Nephron progenitor cell (in vitro differentiated cells): ENCODE data around the gene ECE1.
"Not testable (repeated sequence)": the region's sequence is repeated elsewhere in the genome, so short reads cannot be mapped to it uniquely, and the experiment has no call there.

Source experiments
- DNase-seq: peaks from one replicate; pipeline ENCODE4 v3.0.0; 2021
- H3K27ac Mint-ChIP-seq: 2 replicates; pipeline ENCODE4 v1.8.0; 2021; ENCODE audit warnings: mild to moderate bottlenecking, moderate library complexity, mixed read lengths
- H3K27me3 Mint-ChIP-seq: 2 replicates; pipeline ENCODE4 v1.8.0; 2021; ENCODE audit warnings: mild to moderate bottlenecking, low read depth, mixed read lengths; ENCODE audit not compliant: poor library complexity
- H3K36me3 Mint-ChIP-seq: 2 replicates; pipeline ENCODE4 v1.8.0; 2021; ENCODE audit warnings: low read depth, mixed read lengths
- H3K4me1 Mint-ChIP-seq: 2 replicates; pipeline ENCODE4 v1.8.0; 2021; ENCODE audit warnings: mixed read lengths
- H3K4me3 Mint-ChIP-seq: 2 replicates; pipeline ENCODE4 v1.8.0; 2021; ENCODE audit warnings: mild to moderate bottlenecking, moderate library complexity, mixed read lengths
- H3K9me3 Mint-ChIP-seq: 2 replicates; pipeline ENCODE4 v1.8.0; 2021; ENCODE audit warnings: mild to moderate bottlenecking, moderate library complexity, mixed read lengths
- TF ChIP-seq, protein P1 (sequence below): fragments of 200-600 bp; sonication (generic); IDR thresholded peaks from 2 replicates; pipeline ENCODE4 v1.5.0; 2021; ENCODE audit warnings: antibody characterized with exemption

The ECE1 gene

DNA sequence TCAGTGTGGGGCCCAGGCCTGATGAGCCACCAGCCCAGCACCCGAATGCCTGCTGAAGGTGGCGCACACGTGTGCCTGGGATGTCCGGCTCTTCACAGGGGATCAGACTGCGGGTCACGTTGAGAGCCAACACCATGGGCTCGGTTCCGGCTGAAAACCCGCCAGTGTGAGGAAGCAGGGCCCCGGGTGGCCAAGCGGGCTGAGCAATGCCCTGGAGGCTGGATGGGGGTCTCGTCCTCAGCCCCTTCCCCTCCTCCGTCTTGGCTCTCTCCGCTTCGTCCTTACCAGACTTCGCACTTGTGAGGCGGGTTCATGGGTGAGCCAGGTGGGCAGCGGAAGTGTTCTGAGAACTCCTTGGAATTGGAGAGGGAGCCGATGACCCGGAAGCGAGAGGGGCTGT, 70.6 kb downstream of the ECE1 start:
- TF ChIP-seq, protein P1, sequence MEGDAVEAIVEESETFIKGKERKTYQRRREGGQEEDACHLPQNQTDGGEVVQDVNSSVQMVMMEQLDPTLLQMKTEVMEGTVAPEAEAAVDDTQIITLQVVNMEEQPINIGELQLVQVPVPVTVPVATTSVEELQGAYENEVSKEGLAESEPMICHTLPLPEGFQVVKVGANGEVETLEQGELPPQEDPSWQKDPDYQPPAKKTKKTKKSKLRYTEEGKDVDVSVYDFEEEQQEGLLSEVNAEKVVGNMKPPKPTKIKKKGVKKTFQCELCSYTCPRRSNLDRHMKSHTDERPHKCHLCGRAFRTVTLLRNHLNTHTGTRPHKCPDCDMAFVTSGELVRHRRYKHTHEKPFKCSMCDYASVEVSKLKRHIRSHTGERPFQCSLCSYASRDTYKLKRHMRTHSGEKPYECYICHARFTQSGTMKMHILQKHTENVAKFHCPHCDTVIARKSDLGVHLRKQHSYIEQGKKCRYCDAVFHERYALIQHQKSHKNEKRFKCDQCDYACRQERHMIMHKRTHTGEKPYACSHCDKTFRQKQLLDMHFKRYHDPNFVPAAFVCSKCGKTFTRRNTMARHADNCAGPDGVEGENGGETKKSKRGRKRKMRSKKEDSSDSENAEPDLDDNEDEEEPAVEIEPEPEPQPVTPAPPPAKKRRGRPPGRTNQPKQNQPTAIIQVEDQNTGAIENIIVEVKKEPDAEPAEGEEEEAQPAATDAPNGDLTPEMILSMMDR = no peak
- H3K27ac Mint-ChIP-seq = no peak overlapping the region
- no peaks in the 10 kb centered on the region for H3K27me3 Mint-ChIP-seq
- H3K9me3 Mint-ChIP-seq = no peaks in the 10 kb centered on the region
- H3K4me1 Mint-ChIP-seq = no peaks in the 10 kb centered on the region
- H3K36me3 Mint-ChIP-seq = peaks cover 7% of the 10 kb centered on the region
- no peak overlapping the region for H3K4me3 Mint-ChIP-seq
- no peak for DNase-seq

- TF ChIP-seq, protein P1 = peak; percentile 42
- Mint-ChIP-seq H3K27me3 (no peaks in the 10 kb centered on the region), H3K4me1 (no peaks in the 10 kb centered on the region), H3K9me3 (no peaks in the 10 kb centered on the region), H3K27ac (no peak overlapping the region), H3K4me3 (no peak overlapping the region), H3K36me3 (no peaks in the 10 kb centered on the region)
- DNase-seq = peak; percentile 68
Measured at GRCh38 chr1:21217812-21218596, 72.3 kb downstream of the ECE1 start.

DNA sequence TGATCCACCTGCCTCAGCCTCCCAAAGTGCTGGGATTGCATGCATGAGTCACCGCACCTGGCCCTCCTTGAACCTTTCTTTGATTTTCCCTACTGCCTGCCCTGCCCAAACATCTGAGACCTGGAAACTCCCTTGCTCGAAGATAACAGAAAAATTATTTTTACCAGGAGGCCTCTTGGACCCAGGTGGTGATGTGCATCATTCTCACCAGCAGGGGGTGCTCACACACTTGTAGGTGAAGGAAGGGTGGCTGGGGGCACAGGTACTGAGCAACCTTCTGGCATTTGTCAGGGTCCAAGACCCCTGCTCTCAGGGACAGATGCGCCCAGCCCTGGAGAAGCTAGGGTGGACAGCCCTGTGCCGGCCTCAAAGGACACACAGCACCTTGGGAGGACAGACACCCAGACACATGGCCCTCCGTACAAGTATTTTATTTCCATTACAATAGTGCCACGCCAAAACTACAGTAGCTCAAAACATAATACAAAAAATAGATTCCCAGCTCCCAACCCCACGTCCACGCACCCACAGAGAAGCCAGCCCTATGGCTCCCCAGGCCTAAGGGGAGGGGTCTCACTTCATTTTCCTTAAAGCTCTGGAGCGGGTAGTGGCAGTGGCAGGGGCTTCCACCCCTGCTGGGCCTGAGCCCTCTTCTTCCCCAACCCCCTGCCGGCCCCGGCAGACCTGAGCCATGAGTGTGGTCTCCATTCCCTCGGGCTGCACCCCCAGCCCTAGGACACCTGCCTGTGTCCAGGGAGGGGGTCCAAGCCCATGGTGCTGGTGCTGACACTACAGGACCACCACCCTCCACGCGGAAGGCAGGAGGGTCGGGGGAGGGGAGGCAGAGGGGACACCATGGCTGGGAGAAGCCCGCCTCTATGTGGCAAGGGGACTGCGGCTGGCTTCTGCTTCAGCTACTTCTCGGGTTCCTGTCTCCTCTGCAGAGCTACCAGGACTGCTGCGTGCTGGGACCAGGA, 73.1 kb downstream of the ECE1 start:
- peak; percentile 67 for DNase-seq
- Mint-ChIP-seq H3K27me3 (peaks cover 4% of the 10 kb centered on the region), H3K36me3 (no peaks in the 10 kb centered on the region), H3K27ac (no peak overlapping the region), H3K4me1 (no peaks in the 10 kb centered on the region), H3K9me3 (no peaks in the 10 kb centered on the region), H3K4me3 (no peak overlapping the region)
- TF ChIP-seq, protein P1 = peak; percentile 55

DNA sequence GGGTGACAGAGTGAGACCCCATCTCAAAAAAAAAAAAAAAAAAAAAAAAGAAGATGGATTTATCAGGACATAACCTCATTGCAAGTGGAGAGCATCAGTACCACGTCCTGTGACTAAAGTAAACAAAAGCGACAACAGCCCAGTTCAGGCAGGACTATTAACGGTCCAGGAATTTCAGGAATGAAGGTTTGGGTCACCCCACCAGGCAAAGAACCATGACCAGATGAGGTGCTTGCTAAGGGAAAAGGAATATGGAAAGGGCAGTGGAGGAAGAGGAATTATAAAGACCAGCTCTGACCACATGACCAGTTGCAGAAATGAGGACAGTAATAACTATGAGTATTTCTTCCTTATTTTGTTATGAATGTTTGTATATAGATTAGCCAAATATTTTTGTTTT, 78.1 kb downstream of the ECE1 start:
- Mint-ChIP-seq H3K27me3 (peaks cover 9% of the 10 kb centered on the region), H3K27ac (no peak overlapping the region), H3K36me3 (no peaks in the 10 kb centered on the region), H3K9me3 (no peaks in the 10 kb centered on the region), H3K4me1 (no peaks in the 10 kb centered on the region), H3K4me3 (no peak overlapping the region)
- no peak for DNase-seq
- TF ChIP-seq, protein P1 = no peak

- H3K27me3 Mint-ChIP-seq = peaks cover 13% of the 10 kb centered on the region
- not testable (repeated sequence) for H3K4me1 Mint-ChIP-seq, H3K27ac Mint-ChIP-seq, H3K4me3 Mint-ChIP-seq, H3K9me3 Mint-ChIP-seq, DNase-seq, H3K36me3 Mint-ChIP-seq
Measured at GRCh38 chr1:21208137-21208700, 82.0 kb downstream of the ECE1 start.

DNA sequence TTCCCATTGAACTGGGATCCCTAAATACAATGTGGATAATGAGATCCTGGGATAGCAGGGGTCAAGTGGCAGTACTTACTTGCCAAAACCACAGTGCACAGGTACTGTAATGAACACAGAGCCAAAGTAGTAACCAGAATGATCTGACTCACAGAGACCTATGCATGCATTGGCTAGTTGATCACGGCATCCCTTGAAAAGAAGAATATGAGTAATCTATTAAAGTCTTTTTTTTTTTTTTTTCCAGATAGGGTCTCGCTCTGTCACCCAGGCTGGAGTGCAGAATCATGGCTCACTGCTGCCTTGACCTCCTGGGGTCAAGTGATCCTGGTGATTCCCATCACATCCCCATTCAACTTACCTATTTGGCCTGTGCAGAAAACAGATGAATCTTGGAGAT, 84.1 kb downstream of the ECE1 start:
- no peak overlapping the region for H3K4me3 Mint-ChIP-seq
- no peaks in the 10 kb centered on the region for H3K4me1 Mint-ChIP-seq
- H3K27me3 Mint-ChIP-seq = peaks cover 7% of the 10 kb centered on the region
- no peaks in the 10 kb centered on the region for H3K9me3 Mint-ChIP-seq
- no peak for DNase-seq
- no peaks in the 10 kb centered on the region for H3K36me3 Mint-ChIP-seq
- H3K27ac Mint-ChIP-seq = no peak overlapping the region
- TF ChIP-seq, protein P1 = no peak
